HG02763 (cell line): ENCODE measurements around the gene RBMXL2.

Experiments
- ATAC-seq: cut with Tn5 transposase; IDR thresholded peaks from one replicate; pipeline ENCODE4 v1.9.1; 2021; ENCODE audit warnings: mild to moderate bottlenecking, moderate library complexity; ENCODE audit not compliant: unreplicated experiment

Gene RBMXL2

DNA sequence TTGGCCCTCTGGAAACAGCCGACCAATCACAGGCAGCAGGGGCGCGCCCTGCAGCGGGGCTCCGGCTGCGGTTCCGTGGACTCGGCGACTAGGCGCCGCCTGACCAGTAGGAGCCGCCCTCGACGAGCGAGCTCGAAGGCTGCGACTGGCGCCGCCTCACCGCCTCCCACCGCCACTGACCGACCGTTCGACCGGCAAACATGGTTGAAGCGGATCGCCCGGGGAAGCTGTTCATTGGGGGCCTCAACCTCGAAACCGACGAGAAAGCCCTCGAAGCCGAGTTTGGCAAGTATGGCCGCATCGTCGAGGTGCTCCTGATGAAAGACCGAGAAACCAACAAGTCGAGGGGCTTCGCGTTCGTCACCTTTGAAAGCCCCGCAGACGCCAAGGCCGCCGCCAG is at the start of gene RBMXL2:
RBMXL2 (plus strand) TSS at position 78 of the 400 bp plus-strand sequence; CDS start at position 201, 123 bp downstream.
- no peak for ATAC-seq

DNA sequence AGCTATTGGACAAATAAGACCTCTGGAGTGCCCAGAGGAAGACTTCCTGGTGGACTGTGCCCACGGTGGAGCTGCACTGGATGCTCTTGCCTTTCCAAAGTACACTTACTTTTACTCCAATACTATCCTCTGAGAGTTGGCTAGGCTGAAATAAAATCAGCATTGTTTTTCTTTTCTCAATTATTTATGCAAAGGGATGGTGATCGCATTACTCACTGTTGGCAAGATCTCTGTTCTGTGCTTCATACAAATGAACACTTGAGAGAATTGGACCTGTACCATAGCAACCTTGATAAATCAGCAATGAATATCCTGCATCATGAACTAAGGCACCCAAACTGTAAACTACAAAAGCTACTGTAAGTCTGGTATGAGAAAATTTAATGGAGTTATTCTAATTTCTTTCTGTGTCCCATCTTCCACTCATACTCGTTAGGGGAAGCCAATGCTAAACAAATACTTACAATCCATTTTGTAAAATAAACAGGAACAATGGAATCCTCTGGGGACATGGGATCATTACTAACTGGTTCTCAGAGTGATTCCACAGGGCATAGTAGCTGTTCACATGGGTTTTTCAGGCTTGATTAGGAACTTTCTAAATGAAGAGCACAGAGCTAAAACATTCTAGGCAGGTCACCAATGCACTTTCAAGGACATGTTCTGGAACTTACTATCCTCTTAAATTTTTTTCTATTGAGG is 42.2 kb upstream of the RBMXL2 start:
- no peak for ATAC-seq

DNA sequence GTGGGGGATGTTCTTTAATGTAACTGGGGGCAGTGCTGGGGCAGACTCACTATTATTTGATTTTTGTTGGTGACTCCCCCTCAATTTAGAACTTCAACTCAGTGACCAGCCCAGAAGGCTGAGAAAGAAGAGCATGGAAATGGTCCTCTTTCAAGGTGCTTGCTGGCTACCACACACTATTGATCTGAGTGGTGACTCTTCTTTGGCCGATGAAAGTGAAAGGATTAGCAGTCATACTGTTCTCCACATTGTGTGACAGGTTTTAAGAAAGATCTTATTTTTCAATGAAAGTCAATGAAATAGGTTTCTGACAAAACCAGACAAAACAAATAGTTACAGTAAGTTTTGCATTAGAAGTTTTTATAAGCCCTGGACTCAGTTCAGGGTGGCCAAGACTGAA is 38.6 kb upstream of the RBMXL2 start:
- no peak for ATAC-seq

DNA sequence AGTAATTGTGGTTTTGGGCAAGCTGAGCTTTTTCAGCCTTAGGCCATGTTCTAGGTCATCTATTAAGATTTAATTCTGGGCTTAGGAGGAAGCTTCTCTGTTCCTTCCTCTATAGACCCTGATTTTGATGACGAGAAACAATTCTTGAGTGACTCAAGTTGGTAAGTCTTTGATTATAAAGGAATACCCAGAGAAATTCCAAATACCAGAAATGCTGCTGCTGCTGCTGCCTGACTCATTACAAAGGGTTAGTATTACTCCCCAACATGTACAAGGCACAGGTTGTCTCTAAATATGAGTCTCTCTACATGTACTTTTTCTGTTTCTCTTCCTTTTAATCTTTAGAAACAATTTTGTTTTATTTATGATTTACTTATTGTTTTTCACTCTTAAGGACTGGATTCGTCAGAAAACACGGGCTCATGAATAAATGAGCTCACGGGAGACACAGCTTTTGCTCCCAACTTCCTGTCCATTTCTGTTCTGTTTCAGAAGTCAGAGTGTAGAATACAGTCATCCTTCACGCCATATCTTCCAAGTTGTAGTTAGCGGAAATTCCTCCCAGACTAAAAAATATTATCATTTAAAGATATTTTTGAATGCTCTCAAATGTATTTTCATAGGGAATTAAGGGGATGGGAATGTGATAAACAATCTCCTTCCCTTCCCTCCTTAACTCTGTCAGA is 31.8 kb upstream of the RBMXL2 start:
- ATAC-seq: no peak

DNA sequence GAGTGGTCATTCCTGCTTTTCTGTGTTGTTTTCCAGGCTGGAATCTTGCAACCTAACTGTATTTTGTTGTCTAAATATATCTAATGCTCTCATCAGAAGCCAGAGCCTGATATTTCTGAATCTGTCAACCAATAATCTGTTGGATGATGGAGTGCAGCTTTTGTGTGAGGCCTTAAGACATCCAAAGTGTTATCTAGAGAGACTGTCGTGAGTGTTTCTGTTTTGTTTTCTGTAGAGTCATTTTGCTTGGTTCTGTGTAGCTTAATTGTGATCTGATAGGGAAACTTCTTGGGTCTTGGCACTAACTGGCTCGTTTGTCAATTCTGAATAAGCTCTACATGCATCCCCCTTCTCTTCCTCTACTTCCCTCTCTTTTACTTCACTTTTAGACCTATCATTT is 31.2 kb upstream of the RBMXL2 start:
- ATAC-seq: no peak

DNA sequence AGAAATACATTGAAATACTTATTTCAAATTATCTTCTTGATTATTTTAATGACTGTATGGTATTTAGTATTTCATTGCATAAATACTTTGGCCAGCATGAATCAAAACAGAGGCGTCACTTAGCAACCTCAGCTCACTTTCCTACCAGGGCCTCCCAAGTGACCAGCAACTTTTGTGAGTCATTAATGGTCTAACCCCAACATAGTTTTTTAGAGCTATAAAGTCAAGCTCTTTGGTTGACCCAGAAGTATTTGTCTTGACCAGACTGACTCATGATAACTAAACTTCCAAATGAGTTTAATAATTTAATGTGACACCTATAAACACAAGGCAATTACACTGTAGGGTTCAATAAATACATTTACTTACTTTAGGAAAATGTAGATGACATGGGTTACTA is 27.9 kb upstream of the RBMXL2 start:
- ATAC-seq: no peak

DNA sequence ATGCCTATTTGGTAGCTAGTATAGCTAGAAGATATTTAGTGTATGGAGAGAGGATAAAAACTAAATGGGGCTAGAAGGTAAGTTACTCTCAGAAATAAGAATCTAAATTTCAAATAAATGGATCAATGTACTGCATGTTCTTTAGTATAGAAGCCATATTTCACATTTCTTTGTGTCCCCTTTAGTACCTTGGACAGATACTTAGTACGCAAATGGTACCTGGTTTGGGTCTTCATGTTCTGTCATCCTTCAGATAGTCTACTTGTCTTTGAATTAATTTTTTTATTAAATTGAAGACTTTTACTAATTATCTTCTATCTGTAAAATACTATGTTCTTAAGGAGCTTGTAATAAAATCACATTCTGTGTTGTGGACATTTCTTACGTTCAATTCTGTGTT is 26.3 kb upstream of the RBMXL2 start:
- ATAC-seq: no peak

DNA sequence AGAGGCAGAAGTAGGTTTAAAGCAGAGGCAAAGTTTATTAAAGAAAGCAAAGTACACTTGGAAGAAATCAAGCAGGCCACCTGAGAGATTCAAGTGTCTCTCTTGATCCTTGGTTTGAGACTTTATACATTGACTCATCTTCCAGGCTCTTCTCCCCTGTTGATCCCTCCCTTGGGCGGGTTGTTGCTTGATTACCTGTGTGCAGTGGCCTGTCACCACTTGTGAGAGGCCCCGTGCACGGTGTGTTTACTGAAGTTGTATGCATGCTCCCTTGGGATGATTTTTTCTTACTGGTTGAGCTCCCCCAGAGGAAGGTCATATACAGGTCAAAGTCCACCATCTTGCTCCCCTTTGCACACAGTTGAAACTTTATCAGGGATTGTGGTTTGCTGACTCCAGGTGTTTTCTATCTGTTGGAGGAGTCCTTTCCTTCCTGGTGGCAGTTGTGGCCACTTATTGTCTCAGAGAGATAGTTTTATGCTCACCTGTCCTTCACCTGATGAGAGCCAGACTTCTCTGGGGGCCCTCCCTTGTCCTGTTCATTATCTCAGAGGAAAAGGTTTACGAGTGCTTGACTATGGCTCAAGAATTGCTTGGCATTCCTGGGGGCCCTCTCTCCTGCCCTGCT is 16.3 kb upstream of the RBMXL2 start:
- no peak for ATAC-seq

DNA sequence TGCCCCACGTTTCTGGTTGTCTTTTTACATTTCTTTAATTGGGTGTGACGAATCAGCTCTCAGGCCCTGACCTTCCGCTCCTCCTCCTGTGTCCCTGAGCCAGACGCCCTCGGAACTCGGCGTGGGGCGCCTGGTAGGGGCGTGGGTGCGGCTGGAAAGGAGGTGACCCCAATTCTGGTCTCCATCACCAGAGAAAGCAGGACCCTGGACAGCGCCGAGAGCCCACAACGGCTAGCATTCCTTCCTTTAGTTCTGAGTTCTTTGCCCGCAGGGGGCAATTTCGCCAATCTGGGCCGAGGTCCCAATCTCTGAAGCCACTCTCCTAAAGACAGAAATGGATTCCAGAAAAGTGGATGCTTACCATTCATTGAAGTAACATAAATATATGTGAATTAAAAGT is 11.7 kb upstream of the RBMXL2 start:
- no peak for ATAC-seq

DNA sequence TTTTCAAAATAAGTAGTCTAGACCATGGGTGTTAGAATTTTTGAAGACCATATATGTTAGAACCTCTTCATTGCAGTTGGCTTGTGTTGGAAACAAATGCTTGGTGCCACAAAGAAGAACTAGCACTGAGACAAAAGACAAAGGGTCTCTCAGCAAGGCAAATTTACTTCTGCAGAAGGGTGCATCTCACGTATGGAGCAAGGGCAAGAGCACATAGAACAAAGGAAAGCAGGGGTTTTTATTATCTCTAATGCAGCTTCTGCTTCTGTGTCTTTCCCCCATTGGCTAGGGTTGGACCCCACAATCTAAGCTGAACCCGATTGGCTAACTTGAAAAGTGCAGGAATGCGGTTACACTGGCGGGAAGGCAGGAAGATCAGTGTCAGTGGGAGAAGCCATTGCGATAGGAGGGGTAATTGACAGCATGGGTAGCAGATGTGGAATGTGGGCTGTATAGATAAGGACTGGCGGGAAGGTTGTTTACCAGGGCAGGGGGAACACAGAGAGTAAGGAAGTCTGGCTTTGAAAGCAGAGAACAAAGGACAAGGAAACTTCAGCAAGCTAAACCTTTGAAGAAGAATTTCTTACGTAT is 9.2 kb upstream of the RBMXL2 start:
- ATAC-seq: no peak

DNA sequence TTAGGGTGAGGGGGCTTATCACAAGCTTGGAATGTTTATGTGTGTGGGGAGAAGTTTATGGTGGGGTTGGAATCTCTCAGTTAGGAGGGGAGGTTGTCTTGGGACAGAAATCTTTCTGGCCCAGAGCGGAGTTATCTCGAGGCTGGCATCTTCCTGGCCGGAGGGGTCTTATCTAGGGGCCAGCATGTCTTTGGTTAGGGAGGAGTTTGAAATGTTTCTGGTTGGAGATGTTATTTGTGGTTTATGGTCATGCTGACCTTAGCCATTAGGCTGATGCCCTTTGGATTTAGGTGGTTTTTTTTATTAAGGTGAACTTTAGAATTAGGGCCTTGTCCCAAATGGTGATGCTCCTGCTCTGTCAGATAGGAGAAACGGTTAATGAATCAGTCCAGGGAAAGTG is 7.9 kb upstream of the RBMXL2 start:
- no peak for ATAC-seq

DNA sequence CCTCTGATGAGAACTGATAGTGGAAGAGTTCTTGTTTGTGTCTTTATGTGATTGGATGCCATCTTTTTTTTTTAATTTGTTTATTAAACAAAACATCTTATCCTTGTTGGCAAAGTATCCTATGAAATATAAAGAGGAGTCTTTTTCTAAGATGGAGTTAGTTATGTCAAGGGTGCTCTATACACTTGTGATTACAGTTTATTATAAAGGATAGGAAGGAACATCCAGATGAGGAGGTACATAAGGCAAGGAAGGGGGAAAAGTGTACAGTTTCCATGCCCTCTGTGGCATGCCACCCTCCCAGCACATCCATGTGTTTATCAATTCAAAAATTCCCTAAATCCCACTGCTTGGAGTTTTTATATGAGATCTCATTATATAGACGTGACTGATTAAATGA is 7.4 kb upstream of the RBMXL2 start:
- ATAC-seq: no peak

DNA sequence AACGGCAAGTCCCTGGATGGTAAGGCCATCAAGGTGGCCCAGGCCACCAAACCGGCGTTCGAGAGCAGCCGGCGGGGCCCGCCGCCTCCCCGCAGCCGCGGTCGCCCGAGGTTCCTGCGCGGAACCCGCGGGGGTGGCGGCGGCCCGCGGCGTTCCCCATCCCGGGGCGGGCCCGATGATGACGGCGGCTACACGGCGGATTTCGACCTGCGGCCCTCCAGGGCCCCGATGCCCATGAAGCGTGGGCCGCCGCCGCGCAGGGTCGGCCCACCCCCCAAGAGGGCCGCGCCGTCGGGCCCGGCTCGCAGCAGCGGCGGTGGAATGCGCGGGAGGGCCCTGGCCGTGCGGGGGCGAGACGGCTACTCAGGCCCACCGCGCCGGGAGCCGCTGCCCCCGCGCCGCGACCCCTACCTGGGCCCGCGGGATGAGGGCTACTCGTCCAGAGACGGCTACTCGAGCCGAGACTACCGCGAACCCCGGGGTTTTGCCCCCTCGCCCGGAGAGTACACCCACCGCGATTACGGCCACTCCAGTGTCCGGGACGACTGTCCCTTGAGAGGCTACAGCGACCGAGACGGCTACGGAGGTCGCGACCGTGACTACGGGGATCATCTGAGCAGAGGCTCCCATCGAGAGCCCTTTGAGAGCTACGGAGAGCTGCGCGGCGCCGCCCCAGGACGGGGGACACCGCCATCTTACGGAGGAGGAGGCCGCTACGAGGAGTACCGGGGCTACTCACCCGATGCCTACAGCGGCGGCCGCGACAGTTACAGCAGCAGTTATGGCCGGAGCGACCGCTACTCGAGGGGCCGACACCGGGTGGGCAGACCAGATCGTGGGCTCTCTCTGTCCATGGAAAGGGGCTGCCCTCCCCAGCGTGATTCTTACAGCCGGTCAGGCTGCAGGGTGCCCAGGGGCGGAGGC is 792 bp downstream of the RBMXL2 start:
- ATAC-seq: no peak

DNA sequence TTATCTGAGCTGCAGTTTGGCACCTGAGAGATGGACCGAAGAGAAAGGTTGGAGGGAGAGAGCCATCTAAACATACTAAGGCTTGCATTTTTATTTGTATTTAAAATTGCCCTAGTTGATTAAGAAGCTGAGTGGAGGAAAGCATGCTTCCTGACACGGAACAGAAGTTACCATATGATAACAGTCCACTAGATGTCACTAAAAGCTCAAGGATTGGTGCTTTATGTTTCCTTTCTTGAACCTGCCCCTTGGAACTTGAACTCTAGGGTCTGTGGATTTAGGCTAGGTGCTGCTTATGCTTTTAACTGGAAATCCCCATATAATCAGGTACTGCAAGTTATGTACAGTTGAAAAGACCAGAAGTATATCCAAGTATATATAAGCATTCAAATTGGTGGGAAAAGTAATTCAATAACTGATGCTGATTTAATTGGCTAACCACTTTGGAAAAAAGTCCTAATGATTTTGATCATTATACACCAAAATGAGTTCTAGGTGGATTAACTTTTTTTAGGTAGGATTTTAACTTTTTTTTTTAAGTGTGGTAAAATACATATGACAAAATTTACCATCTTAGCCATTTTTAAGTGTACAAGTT is 9.5 kb downstream of the RBMXL2 start:
- ATAC-seq: no peak

DNA sequence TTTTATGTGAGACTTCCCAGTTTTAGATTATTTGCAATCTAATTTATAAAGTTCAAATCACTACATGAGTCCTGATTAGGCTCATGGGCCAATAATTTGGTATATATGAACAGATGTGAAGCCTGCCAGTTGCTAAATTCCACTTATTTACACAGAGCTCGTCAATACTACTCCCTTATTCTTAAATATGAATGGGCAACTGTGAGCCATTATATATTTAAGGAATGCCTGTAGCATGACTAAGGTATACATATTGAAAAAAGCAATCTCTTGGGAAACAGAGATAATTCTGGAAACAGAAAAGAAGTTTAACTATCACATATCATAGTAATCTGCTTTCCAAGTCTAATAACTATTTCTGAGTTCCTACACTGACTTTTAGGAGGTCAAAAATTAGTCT is 27.0 kb downstream of the RBMXL2 start:
- ATAC-seq: no peak

DNA sequence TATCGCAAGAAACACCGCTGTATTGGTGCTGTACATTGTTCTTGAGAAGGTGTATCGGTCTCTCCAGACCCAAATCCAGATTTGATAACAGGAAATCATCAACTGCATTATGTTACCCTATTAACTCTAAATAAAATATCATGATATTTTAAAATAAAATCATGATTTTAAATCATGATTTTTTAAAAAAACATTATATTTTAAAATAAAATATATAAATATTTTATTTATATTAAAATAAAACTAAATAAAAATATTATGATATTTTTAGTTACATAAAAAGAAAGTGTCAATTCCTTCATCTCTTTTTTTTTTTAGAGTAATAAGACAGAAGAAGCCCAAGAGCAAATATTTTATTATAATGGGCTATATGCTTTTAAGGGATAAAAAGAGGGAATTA is 27.6 kb downstream of the RBMXL2 start:
- no peak for ATAC-seq

DNA sequence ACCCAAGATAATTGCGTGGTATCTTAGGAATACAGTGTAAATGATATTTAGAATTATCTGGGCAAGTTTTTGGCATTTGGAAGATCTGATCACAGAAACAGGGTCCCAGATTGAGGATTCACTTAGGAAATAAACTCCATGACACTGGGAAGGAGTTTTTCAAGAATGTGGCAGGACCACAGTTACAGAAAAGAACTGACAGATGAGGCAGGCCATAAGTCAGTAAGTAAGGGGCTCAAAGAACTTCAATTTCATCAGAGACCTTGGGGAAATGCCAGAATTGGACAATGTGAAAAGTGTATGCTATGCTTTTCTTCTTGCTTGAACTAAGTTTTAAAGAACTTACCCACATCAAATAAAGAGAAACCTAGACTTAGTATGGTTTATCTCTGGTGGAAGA is 49.3 kb downstream of the RBMXL2 start:
- no peak for ATAC-seq
